GM18499 (cell line): Measurements from ENCODE around the gene MARCHF5.
"Not testable (repeated sequence)": the region's sequence is repeated elsewhere in the genome, so short reads cannot be mapped to it uniquely, and the experiment has no call there.

Experiments
- ATAC-seq: cut with Tn5 transposase; IDR thresholded peaks from one replicate; pipeline ENCODE4 v1.9.1; 2021; ENCODE audit warnings: moderate number of reproducible peaks; ENCODE audit not compliant: insufficient read depth, unreplicated experiment

MARCHF5 gene

DNA sequence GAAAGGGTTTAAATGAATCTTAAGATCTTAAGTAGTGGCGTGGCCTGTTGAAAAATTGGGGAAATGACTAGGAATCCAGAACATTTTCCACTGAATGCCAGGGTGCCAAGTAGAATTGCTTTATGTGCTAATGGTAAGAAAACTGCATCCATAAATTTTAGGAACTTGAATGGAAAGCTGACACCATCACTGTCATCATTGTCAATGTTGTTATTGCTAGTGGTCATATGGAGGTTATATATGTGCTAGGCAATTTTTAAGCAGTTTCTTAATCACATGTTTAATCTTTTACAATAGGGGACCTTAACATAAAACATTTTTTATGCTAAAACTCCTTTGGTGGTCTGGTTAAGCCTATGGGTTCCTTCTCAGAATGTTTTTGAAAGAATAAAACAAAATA lies 13.1 kb downstream of the MARCHF5 start:
- no peak for ATAC-seq

DNA sequence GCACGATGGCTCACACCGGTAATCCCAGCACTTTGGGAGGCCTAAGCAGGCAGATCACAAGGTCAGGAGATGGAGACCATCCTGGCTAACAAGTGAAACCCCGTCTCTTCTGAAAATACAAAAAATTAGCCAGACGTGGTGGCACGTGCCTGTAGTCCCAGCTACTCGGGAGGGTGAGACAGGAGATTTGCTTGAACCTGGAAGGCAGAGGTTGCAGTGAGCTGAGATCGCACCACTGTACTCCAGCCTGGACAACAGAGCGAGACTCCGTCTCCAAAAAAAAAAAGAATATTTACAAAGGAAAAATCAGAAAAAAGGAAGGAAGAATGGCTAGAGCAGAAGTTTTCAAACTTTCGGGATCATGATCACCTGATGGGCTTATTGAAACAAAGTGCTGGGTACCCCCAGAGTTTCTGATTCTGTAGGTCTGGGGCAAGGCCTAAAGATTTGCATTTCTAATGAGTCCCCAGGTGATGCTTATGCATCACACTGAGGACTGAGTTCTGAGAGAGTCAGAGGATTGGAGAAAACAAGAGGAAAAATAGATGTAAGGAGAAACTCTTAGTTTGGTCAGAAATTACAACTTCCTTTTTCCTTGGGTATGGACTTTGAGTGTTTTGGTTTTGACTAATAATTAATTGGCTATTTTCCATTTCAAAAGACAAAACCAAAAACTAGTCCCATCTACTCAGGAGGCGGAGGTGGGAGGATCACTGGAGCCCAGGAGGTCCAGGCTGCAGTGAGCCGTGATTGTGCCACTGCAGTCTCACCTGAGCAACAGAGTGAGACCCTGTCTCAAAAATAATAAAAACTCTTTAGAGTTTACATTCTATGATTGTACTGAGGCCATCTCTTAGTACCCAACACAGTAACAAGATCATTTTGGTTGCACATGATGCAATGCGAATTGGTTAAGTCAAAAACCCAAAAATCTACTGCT lies 14.4 kb downstream of the MARCHF5 start:
- no peak for ATAC-seq

DNA sequence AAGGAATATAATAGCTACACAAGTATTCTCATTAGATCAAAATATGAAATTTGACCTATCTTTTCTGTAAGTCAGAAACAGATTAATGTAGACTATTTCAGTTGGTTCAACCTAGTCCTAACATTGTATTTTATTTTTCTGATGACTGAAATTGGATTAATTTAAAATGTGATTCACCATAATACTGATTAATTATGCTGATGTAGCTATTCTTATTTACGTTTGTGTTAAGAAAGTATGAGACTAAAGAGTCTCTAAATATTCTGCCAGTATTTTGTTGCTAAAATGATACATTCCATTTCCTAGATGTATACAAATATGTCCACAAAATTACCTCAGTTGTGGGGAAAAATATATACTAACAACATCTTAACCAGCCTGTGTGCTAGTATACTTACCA lies 18.3 kb downstream of the MARCHF5 start:
- ATAC-seq, result no peak

DNA sequence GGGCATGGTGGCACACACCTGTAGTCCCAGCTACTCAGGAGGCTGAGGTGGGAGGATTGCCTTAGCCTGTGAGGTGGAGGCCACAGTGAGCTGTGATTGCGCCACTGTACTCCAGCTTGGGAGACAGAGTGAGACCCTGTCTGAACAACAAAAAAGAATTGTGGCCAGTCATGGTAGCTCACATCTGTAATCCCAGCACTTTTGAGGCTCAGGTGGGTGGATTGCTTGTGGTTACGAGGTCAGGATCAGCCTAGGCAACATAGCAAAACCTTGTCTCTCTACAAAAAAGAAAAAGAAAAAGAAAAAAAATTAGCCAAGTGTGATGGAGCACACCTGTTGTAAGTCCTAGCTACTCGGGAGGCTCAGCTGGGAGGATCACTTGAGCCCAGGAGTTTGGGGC lies 22.8 kb downstream of the MARCHF5 start:
- ATAC-seq, result no peak

DNA sequence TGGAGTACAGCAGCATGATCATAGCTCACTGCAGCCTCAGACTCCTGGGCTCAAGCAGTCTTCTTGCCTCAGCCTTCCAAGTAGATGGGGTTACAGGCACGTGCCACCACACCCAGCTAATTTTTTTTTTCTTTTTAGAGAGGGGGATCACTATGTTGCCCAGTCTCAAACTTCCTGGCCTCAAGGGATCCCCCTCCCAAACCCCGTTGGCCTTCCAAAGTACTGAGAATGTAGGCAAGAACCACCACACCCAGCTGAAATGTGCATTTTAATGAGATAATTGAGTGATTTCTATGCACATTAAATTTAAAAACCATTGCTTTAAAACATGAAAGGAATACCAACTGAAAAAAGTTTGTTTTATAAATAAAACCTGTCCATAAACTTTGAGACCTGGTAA lies 25.6 kb downstream of the MARCHF5 start:
- no peak for ATAC-seq

DNA sequence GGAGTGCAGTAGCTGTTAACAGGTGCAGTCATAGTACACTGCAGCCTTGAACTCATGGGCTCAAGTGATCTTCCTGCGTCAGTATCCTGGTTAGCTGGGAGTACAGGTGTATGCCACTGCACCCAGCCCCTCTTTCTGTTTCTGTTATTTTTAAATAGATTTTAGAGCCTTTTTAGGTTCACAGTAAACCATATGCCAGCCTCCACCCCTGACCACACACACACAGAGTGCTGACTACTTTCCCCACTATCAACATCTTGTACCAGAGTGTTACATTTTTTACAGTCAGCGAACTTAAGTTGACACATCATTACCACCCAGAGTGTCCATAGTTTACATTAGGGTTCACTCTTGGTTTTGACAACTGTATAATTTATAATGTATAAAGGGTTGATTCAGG lies 32.1 kb downstream of the MARCHF5 start:
- ATAC-seq, result no peak

DNA sequence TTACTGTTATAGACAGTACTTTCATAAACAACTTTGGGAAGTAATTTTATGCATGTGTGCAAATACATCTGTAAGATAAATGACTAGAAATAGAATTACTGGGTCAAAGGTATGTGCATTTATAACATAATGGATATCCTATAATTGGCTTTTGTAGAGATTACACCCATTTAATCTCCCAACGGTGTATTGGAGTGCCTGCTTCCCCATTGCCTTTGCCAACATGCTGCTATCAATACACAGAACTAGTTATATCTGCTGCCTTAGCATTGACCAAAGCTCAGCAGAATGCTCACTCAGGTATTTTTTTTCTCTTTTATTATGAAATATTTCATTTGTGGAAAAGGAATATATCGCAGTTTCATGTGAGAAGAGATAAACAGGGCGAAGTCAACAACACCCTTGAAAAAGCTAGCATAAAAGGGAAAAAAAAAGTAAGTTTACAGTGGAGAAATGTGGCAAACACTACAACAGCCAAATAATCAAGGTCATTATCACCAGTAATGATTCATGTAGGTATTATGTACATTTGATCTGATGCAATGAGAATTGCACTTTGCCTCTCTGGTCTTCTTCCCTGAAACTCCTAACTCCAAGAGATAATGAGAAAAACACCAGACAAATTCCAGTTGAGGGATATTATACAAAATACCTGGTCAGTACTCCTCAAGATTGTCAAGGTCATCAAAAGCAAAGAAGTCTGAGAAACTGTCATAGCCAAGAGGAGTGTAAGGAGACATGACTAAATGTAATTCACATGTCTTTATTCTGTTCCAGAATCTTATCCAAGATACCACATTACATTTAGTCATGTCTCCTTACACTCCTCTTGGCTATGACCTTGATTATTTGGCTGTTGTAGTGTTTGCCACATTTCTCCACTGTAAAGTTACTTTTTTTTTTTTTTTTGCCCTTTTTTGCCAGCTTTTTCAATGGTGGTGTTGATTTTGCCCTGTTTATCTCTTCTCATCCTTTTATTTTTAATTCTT lies 36.8 kb downstream of the MARCHF5 start:
- ATAC-seq, result no peak

DNA sequence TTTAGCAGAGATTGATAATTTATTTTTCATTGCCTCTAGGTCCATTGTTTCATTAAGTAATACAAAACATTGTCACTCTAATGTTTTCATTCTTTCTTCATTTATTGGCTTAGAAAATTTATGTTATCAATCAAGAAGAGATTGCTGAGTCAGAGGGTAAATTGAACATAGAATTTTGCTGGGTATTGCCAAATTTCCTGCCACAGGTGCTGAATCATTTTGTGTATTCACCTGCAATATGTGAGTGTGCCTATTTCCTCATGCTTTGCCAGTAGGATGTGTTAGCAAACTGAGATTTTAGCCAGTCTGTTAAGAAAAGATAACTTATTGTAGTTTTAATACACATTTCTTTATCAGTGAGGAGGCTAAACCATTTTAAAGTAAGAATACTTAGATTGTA lies 38.0 kb downstream of the MARCHF5 start:
- no peak for ATAC-seq

DNA sequence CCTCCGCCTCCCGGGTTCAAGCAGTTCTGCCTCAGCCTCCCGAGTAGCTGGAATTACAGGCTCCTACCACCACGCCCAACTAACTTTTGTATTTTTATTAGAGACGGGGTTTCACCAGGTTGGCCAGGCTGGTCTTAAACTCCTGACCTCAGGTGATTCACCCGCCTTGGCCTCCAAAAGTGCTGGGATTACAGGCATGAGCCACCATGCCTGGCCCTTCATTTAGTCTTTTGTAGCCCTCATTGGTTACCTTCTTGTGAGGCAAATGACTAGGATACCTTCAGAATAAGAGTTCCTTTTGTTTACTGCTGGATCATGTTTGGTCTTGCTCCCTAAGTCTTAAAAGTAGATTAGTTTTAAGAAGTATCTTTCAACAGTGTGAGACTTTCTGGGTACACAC lies 39.0 kb downstream of the MARCHF5 start:
- not testable (repeated sequence) for ATAC-seq

DNA sequence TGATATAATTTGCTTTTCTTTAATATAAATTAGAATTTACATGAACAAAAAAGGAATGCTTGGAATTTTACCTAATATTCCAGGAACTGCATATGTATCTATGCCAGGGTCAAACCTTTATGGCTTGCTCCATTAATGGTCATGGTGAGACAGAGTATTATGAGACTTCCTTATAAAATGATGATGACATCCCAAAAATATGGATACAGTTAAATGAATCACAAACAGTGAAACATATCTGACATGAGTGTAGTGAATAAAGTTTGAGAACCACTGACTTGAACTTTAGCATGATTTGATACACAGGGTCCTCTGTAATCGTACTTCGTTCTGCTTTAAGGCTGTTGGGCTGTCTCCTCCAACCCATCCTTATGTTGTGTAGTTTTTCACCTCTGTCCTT lies 51.8 kb downstream of the MARCHF5 start:
- ATAC-seq, result no peak

DNA sequence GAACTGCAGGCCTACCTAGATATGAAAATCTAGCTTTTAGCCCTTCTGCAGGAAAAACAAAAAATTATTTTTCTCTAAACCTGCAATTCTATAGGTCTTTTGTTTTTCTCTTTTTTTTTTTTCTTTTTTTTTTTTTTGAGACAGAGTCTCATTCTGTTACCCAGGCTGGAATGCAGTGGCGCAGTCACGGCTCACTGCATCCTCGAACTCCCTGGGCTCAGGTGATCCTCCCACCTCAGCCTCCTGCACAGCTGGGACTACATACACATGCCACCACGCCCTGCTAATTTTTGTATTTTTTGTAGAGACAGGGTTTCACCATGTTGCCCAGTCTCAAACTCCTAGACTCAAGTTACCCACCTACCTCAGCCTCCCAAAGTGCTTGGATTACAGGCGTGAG lies 54.6 kb downstream of the MARCHF5 start:
- ATAC-seq, result not testable (repeated sequence)

DNA sequence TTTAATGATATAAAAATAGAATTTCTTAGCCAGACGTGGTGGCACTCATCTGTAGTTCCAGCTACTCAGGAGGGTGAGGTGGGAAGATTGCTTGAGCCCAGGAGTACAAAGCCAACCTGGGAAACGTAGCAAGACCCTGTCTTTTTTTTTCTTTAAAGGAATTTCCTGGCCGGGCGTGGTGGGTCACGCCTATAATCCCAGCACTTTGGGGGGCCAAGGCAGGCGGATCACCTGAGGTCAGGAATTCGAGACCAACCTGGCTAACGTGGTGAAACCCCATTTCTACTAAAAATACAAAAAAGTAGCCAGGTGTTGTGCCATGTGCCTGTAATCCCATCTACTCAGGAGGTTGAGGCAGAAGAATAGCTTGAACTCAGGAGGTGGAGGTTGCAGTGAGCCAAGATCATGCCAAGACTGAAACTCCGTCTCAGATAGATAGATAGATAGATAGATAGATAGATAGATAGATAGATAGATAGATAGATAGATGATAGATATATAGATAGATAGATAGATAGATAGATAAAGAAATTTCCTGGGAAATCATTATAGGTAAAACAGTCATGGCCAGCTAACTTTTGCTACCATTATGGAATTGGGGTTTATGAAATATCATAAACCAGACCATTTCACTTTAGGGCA lies 56.2 kb downstream of the MARCHF5 start:
- ATAC-seq, result not testable (repeated sequence)

DNA sequence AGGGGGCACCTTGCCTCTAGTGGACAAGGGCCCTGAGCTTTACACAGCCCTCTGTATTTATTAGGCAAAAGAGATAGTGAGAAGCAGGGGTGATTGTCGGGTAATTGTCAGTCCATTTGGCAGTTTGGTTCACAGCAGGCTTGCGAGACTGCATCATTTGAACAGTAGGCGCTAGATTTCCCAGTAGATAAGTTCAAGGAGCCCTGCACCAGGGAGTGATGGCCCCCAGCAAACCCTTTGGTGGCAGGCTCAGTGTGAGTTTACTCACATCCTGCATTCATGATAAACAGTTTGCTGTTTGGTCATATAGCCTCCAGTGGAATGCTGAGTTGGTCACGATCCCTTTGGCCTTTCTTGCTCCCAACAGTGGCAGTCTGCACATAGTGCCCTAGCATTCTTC lies 59.4 kb downstream of the MARCHF5 start:
- no peak for ATAC-seq

DNA sequence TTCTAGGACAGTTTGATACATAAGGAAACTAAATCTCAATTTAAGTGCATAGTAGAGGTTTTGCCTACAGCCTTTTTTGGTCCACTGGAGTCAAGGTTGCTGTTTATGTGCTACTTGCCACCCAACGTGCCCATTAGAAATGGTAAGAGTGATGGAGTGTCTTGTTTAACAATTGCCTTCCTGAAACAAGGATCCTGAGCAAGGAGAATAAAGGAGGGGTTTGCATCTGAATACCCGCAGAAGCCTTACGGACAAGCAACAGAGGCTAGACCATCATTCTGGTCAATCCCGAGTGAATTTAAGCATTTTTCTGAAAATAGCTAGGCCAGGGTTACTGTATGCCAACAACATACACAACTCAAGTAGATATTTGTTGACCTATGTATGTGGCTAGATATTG lies 63.6 kb downstream of the MARCHF5 start:
- ATAC-seq, result no peak

DNA sequence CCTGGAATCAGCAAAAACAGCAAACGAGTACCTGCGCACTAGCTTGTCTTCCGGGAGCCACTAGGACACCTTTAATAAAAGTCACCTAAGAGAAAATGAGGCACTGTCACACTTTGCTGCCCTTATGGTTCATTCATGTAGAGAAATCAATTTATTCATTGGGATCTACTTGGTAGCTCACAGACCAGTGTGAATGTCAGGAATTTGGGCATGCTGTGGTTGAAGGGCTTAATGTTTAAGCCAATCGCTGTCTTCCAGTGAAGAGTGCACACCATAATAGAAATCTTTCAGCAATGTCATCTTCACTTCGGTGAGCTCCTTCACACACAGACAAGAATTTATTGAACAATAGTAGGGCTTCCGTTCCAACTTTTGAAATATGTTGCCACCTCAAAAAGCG lies 65.1 kb downstream of the MARCHF5 start:
- no peak for ATAC-seq

DNA sequence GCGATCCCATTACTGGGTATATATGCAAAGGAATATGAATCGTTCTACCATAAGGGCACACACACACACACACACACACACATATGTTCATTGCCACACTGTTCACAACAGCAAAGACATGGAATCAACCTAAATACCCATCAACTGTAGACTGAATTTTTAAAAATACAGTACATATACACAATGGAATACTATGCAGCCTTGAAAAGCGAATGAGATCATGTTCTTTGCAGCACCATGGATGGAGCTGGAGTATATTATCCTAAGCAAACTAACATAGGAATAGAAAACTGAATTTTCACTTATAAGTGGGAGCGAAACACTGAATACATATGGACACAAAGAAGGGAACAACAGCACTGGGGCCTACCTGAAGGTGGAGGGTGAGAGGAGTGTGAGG lies 72.5 kb downstream of the MARCHF5 start:
- ATAC-seq, result no peak

DNA sequence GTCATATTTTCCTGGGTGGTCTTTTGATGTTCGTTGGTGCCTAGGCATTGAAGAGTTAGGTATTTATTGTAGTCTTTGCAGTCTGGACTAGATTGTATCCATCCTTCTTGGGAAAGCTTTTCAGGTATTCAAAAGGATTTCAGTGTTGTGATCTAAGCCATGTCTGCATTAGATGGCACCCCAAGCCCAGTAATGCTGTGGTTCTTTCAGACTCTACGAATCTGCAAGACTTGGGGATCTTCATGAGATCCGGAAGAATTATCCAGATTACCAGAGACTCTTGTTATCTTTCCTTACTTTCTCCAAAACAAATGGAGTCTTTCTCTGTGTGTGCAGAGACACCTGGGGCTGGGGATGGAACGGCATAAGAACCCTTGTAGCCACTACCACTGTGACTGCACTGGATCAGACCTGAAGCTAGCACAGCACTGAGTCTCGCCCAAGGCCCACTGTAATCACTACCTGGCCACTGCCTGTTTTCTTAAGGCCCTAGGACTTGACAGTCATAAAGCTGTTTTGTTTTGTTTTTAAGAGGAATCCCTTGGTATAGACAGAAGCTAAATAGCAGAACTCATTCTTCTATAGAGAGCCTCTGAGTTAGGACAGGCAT lies 75.5 kb downstream of the MARCHF5 start:
- ATAC-seq, result no peak

DNA sequence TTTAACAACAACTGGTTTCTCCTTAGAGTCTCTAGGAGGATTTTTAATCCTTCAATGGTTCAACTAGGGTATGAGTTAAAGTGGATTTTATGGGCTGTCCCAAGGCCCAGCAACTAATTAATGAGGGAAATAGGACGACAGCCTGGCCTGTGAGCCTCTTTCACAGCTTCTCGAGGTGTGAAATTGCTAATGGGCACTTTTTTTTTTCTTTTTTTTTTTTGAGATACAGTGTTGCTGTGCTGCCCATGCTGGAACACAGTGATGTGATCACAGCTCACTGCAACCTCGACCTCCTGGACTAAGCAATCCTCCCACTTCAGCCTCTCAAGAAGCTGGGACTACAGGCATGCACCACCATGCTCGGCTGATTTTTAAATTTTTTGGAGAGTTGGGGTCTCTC lies 87.0 kb downstream of the MARCHF5 start:
- no peak for ATAC-seq

DNA sequence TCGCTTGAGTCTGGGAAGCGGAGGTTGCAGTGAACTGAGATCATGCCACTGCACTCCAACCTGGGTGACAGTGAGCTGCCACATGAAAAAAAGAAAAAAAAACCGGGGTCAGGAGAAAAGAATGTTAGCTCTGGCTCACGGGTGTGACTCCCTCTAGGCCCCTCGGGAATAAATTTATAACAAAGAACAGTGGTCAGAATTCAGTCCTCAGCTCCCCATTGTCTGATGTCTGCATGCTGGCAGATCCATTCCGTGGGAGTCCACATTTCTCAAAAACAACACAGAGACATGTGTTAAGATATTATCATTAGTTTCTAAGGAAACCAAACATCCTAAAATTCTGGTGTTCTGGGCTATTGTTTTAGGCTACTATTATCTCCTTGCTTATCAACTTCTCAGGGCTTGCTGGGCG lies 90.6 kb downstream of the MARCHF5 start:
- ATAC-seq, result no peak

DNA sequence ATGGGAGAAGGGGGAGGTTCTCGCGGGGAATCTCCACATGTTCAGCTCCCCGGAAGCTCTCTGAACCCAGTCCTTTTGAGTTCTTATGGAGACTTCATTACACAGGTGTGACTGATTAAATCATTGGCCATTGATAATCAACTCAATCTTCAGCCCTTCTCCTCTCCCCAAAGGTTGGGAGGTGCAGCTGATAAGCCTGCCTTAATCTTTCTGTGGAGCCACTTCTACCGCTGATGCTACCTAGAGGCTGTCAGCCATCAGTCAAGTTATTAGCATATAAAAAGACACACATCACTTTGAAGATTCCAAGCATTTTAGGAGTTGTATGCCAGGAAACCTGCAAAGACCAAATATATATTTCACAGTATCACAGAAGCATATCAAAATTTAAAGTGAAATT lies 91.7 kb downstream of the MARCHF5 start:
- no peak for ATAC-seq
